IMR-90 (cell line): ENCODE results near the gene NEURL1B. TPM values are rescaled to one million over a fixed set of nuclear protein-coding genes. Genes with fewer than 3 reads are reported as not detected.

Source experiments
- ATAC-seq: fragments of 200-7000 bp; cut with Tn5 transposase; 2 replicates; pipeline ENCODE4 v1.9.1; 2020; ENCODE audit warnings: low read depth, mild to moderate bottlenecking, moderate library complexity
- BruUV-seq: library from RNA; stranded (reverse); fragments of 400-500 nt; replicated peaks from 2 replicates; lab custom pipeline; 2021; lab: Mats Ljungman, UMichigan
- CTCF ChIA-PET: fragments of 300-600 bp; formaldehyde crosslinking; extraction: SDS; loops from one replicate; lab custom pipeline; 2021; ENCODE audit warnings: antibody characterized with exemption; lab: Yijun Ruan, JAX
- POLR2A ChIA-PET: fragments of 300-600 bp; sonication (Branson Sonifier 250); formaldehyde crosslinking; loops from one replicate; lab custom pipeline; 2022; ENCODE audit warnings: antibody characterized with exemption; ENCODE audit not compliant: unreplicated experiment; lab: Charles Lee
- DNase-seq: peaks from one replicate; pipeline ENCODE4 v3.0.0; 2013
- H2AFZ ChIP-seq: replicated peaks from 2 replicates; pipeline ENCODE3; 2013; ENCODE audit warnings: low read length, mild to moderate bottlenecking; ENCODE audit not compliant: poor library complexity
- H2AK5ac ChIP-seq: 2 replicates; pipeline ENCODE4 v1.6.1; 2013; ENCODE audit warnings: low read depth, low read length, inconsistent platforms
- H2AK9ac ChIP-seq: replicated peaks from 2 replicates; pipeline ENCODE3; 2013; ENCODE audit warnings: mild to moderate bottlenecking, low read depth, low read length, moderate library complexity; ENCODE audit not compliant: poor library complexity
- H2BK120ac ChIP-seq: 2 replicates; pipeline ENCODE4 v1.6.1; 2013; ENCODE audit warnings: low read depth, low read length, inconsistent platforms
- H2BK15ac ChIP-seq: 3 replicates; pipeline ENCODE4 v1.6.1; 2013; ENCODE audit warnings: low read depth, low read length, inconsistent platforms
- H2BK20ac ChIP-seq: 2 replicates; pipeline ENCODE4 v1.6.1; 2013; ENCODE audit warnings: low read depth, mild to moderate bottlenecking, inconsistent platforms, low read length, moderate library complexity
- H2BK5ac ChIP-seq: 2 replicates; pipeline ENCODE4 v1.6.1; 2013; ENCODE audit warnings: mild to moderate bottlenecking, low read depth, low read length, inconsistent platforms; ENCODE audit not compliant: poor library complexity, severe bottlenecking
- H3K14ac ChIP-seq: replicated peaks from 2 replicates; pipeline ENCODE4 v1.6.1; 2013; ENCODE audit warnings: low read depth, low read length, inconsistent platforms
- H3K18ac ChIP-seq: 2 replicates; pipeline ENCODE4 v1.6.1; 2013; ENCODE audit warnings: low read depth, low read length, control low read depth
- H3K23ac ChIP-seq: 2 replicates; pipeline ENCODE4 v1.6.1; 2013; ENCODE audit warnings: low read depth, low read length, inconsistent platforms
- H3K27ac ChIP-seq: 2 replicates; pipeline ENCODE4 v1.5.1; 2013; ENCODE audit warnings: mild to moderate bottlenecking, control low read depth, low read length; ENCODE audit not compliant: insufficient read depth
- H3K27me3 ChIP-seq: 2 replicates; pipeline ENCODE4 v1.6.1; 2013; ENCODE audit warnings: low read length; ENCODE audit not compliant: control insufficient read depth, insufficient read depth
- H3K36me3 ChIP-seq: 2 replicates; pipeline ENCODE4 v1.6.1; 2013; ENCODE audit warnings: low read length, mixed read lengths; ENCODE audit not compliant: control insufficient read depth, insufficient read depth
- H3K4ac ChIP-seq: 2 replicates; pipeline ENCODE4 v1.6.1; 2013; ENCODE audit warnings: low read depth, low read length, inconsistent platforms
- H3K4me1 ChIP-seq: 2 replicates; pipeline ENCODE4 v1.6.1; 2013; ENCODE audit warnings: low read length, mixed read lengths; ENCODE audit not compliant: control insufficient read depth, insufficient read depth
- H3K4me2 ChIP-seq: 2 replicates; pipeline ENCODE4 v1.6.1; 2013; ENCODE audit warnings: low read depth, mild to moderate bottlenecking, control low read depth, low read length, moderate library complexity
- H3K4me3 ChIP-seq: 2 replicates; pipeline ENCODE4 v1.5.1; 2013; ENCODE audit warnings: low read depth, mild to moderate bottlenecking, control low read depth, low read length, moderate library complexity; ENCODE audit not compliant: insufficient read depth
- H3K56ac ChIP-seq: 2 replicates; pipeline ENCODE4 v1.6.1; 2013; ENCODE audit warnings: low read length, inconsistent platforms; ENCODE audit not compliant: insufficient read depth; ENCODE audit errors: extremely low read depth
- H3K79me1 ChIP-seq, 2 experiments: 2 replicates each; pipeline ENCODE4 v1.6.1; 2013; ENCODE audit warnings: low read length in 2 of 2, inconsistent platforms in 1 of 2, low read depth in 1 of 2
- H3K9ac ChIP-seq: 2 replicates; pipeline ENCODE4 v1.6.1; 2013; ENCODE audit warnings: low read depth, low read length, control low read depth
- H3K9me1 ChIP-seq: 2 replicates; pipeline ENCODE4 v1.6.1; 2013; ENCODE audit warnings: low read length, inconsistent platforms; ENCODE audit not compliant: insufficient read depth
- H3K9me3 ChIP-seq: 2 replicates; pipeline ENCODE4 v1.6.1; 2013; ENCODE audit warnings: low read length; ENCODE audit not compliant: control insufficient read depth, insufficient read depth
- H4K20me1 ChIP-seq: 2 replicates; pipeline ENCODE4 v1.6.1; 2013; ENCODE audit warnings: low read length, inconsistent platforms; ENCODE audit not compliant: insufficient read depth
- H4K5ac ChIP-seq: 2 replicates; pipeline ENCODE4 v1.6.1; 2013; ENCODE audit warnings: mild to moderate bottlenecking, low read depth, low read length, control low read depth
- H4K8ac ChIP-seq, 2 experiments: 2 replicates each; pipeline ENCODE4 v1.6.1; 2013; ENCODE audit warnings: low read depth in 2 of 2, low read length in 2 of 2, control low read depth in 1 of 2, inconsistent platforms in 1 of 2
- H4K91ac ChIP-seq: 2 replicates; pipeline ENCODE4 v1.6.1; 2013; ENCODE audit warnings: low read depth, low read length, inconsistent platforms; ENCODE audit not compliant: insufficient read depth
- BHLHE40 ChIP-seq: fragments of 150-350 bp; IDR thresholded peaks from 2 replicates; pipeline ENCODE4 v1.6.1; 2016; ENCODE audit warnings: mild to moderate bottlenecking, low read depth, low read length
- FOS ChIP-seq: fragments of 150-350 bp; IDR thresholded peaks from 2 replicates; pipeline ENCODE4 v1.6.1; 2016; ENCODE audit warnings: low read depth, low read length
- MAFK ChIP-seq: IDR thresholded peaks from 2 replicates; pipeline ENCODE4 v1.6.1; 2012; ENCODE audit warnings: low read depth, low read length, improper control_type of control experiment
- MAZ ChIP-seq: IDR thresholded peaks from 2 replicates; pipeline ENCODE4 v1.6.1; 2012; ENCODE audit warnings: low read depth, mild to moderate bottlenecking, low read length, improper control_type of control experiment, moderate library complexity, borderline replicate concordance
- RAD21 ChIP-seq: IDR thresholded peaks from 2 replicates; pipeline ENCODE4 v1.6.1; 2012; ENCODE audit warnings: low read length, improper control_type of control experiment
- RCOR1 ChIP-seq: IDR thresholded peaks from 2 replicates; pipeline ENCODE4 v1.6.1; 2012; ENCODE audit warnings: mild to moderate bottlenecking, low read length, improper control_type of control experiment; ENCODE audit not compliant: insufficient replicate concordance
- SMC3 ChIP-seq: fragments of 150-350 bp; IDR thresholded peaks from 2 replicates; pipeline ENCODE4 v1.6.1; 2016; ENCODE audit warnings: low read depth, mild to moderate bottlenecking, antibody characterized with exemption, low read length, moderate library complexity
- WGBS, 2 experiments: methylation state at CpG; one replicate each; pipeline versions ENCODE4 v1.1.5 to v1.1.7; 2013; ENCODE audit warnings: missing lambda C conversion rate in 2 of 2; ENCODE audit not compliant: insufficient read length in 1 of 2; ENCODE audit errors: extremely low coverage in 2 of 2; 5-methylcytosine and 5-hydroxymethylcytosine counted together
- dilution Hi-C: fragments of 300-500 bp; cut with HindIII; formaldehyde crosslinking; loops from one replicate; pipeline ENCODE4 v1.14.3; 2018; ENCODE audit warnings: low sequenced_read_pairs; ENCODE audit not compliant: unreplicated experiment
- in situ Hi-C: fragments of 300-500 bp; cut with MboI; formaldehyde crosslinking; loops from 3 replicates; pipeline ENCODE4 v1.14.3; 2019; ENCODE audit warnings: low sequenced_read_pairs, inconsistent platforms, mixed read lengths
- intact Hi-C: fragments of 100-400 bp; cut with micrococcal nuclease; formaldehyde crosslinking; loops from 2 replicates; pipeline ENCODE4 v1.10.0; 2022
- polyA plus RNA-seq, 3 experiments: library from polyadenylated mRNA; depleted of rRNA; stranded (reverse); fragments of >200 nt; gene quantifications; 2 replicates each; pipeline ENCODE4 v1.2.3, GENCODE V29; 2012; ENCODE audit warnings: low replicate concordance in 1 of 3
- total RNA-seq: library from RNA; depleted of rRNA; stranded (reverse); fragments of >200 nt; gene quantifications from 2 replicates; pipeline ENCODE4 v1.2.3, GENCODE V29; 2012
- TF ChIP-seq, protein P1 (sequence below): fragments of 150-350 bp; IDR thresholded peaks from 2 replicates; pipeline ENCODE4 v1.6.1; 2017; ENCODE audit warnings: mild to moderate bottlenecking, antibody characterized with exemption, low read length, low read depth
- TF ChIP-seq, protein P2 (sequence below): fragments of 150-350 bp; IDR thresholded peaks from 2 replicates; pipeline ENCODE4 v1.6.1; 2016; ENCODE audit warnings: low read depth, mild to moderate bottlenecking, low read length, moderate library complexity, borderline replicate concordance
- TF ChIP-seq, protein P3 (sequence below): conservative IDR thresholded peaks from 2 replicates; pipeline ENCODE4 v1.5.1; 2012; ENCODE audit warnings: mild to moderate bottlenecking, low read depth, low read length, improper control_type of control experiment

The NEURL1B gene
- total and polyA plus RNA-seq, 2 of the 4 experiments (the other 2 are of a cell fraction): 1.8 to 2.8 TPM

DNA sequence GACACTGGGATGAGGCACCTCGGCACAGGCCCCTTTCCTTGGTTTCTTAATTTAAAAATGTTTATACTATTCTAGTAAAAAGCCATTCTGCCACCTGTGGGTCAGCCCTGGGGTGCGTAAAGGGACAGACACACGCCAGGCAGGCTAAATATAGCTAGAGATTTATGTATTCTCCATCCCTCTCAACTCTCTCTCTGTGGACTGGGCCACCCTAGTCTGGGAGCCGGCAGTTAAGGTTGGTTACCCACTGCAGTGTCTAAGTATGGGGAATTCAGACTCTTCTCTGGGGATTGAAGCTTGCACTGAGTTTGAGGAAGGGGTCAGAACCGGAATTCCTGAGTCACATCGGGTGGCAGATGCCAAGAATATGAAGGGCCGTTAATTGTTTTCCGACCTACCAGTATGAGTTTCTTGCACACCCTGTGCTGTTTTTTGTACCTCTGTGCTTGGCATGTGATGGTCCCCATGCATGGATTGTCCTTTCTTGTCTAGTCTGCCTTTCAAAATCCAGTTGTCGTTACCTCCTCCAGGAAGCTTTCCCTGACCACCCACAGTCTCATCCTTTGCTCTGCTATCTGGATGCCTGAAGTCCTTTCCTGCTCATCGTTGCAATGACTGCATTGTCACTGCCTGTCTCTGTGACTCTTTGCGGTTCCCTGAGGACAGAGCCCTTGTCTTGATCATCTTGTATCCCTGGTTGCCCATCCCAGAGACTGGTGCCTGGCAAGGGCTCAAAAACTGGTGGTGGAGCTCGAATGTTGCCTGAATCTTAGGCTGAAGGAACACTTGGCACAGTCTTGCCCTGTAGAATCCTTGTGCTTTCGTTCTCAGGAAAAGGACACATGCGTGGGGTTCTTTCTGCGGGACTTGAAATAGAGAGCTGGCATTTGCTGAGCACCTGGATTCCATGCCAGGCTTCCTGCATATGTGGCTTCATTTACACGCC is 2.1 kb downstream of the NEURL1B start:
- no TSS peak for BruUV-seq
- Histone ChIP-seq H3K23ac (no peak overlapping the region), H3K4me3 (no peak overlapping the region), H2BK120ac (no peak overlapping the region), H3K36me3 (peaks cover 4% of the 10 kb centered on the region; the same call in 1 of the 2 replicates), H3K9me3 (no peaks in the 10 kb centered on the region), H4K20me1 (no peaks in the 10 kb centered on the region), H4K91ac (no peak overlapping the region), H2BK15ac (no peak overlapping the region), H4K8ac (no peak overlapping the region), H3K56ac (no peak overlapping the region), H2AK9ac (no peak overlapping the region), H3K9ac (no peak overlapping the region), H3K79me1 (peaks cover 26 to 59% of the 10 kb centered on the region in 2 experiments), H3K4me2 (no peak overlapping the region; the same call in 1 of the 2 replicates), H3K4ac (no peak overlapping the region), H3K4me1 (peaks cover 5% of the 10 kb centered on the region; the same call in 1 of the 2 replicates), H3K18ac (no peak overlapping the region; the same call in 1 of the 2 replicates), H3K27ac (no peak overlapping the region), H3K9me1 (peaks cover 10% of the 10 kb centered on the region; the same call in 1 of the 2 replicates), H2AFZ (no peak overlapping the region), H2AK5ac (no peak overlapping the region; the same call in 1 of the 2 replicates), H3K27me3 (0 out of 2 replicates have a peak, but pooled peaks cover 2% of the 10 kb centered on the region), H2BK20ac (no peak overlapping the region; the same call in 1 of the 2 replicates), H4K5ac (no peak overlapping the region), H3K14ac (no peak overlapping the region), H2BK5ac (no peak overlapping the region)
- dilution Hi-C loops (no loop called here), in situ Hi-C loops (no loop called here), intact Hi-C loops (loop anchor here (1.0 kb wide), 1 partner anchor 55 kb away; no protein-coding TSS in a partner anchor)
- CTCF ChIA-PET: interaction anchor here (0.6 kb wide), 1 partner anchor 29 kb away, joined by 3 read pairs; no protein-coding TSS in a partner anchor
- DNase-seq (no peak), ATAC-seq (no peak)
- WGBS, 2 experiments: 71% methylated on average over 5 of the region's 16 CpGs; no CpG with 5 or more reads in 1 of the 2 experiments
- TF ChIP-seq, protein P1, sequence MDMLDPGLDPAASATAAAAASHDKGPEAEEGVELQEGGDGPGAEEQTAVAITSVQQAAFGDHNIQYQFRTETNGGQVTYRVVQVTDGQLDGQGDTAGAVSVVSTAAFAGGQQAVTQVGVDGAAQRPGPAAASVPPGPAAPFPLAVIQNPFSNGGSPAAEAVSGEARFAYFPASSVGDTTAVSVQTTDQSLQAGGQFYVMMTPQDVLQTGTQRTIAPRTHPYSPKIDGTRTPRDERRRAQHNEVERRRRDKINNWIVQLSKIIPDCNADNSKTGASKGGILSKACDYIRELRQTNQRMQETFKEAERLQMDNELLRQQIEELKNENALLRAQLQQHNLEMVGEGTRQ: no peak
- TF ChIP-seq FOS (no peak), RAD21 (no peak), RCOR1 (no peak), BHLHE40 (no peak), SMC3 (no peak), MAFK (no peak), MAZ (no peak)
- TF ChIP-seq, protein P2, sequence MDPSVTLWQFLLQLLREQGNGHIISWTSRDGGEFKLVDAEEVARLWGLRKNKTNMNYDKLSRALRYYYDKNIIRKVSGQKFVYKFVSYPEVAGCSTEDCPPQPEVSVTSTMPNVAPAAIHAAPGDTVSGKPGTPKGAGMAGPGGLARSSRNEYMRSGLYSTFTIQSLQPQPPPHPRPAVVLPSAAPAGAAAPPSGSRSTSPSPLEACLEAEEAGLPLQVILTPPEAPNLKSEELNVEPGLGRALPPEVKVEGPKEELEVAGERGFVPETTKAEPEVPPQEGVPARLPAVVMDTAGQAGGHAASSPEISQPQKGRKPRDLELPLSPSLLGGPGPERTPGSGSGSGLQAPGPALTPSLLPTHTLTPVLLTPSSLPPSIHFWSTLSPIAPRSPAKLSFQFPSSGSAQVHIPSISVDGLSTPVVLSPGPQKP: no peak
- TF ChIP-seq, protein P3, sequence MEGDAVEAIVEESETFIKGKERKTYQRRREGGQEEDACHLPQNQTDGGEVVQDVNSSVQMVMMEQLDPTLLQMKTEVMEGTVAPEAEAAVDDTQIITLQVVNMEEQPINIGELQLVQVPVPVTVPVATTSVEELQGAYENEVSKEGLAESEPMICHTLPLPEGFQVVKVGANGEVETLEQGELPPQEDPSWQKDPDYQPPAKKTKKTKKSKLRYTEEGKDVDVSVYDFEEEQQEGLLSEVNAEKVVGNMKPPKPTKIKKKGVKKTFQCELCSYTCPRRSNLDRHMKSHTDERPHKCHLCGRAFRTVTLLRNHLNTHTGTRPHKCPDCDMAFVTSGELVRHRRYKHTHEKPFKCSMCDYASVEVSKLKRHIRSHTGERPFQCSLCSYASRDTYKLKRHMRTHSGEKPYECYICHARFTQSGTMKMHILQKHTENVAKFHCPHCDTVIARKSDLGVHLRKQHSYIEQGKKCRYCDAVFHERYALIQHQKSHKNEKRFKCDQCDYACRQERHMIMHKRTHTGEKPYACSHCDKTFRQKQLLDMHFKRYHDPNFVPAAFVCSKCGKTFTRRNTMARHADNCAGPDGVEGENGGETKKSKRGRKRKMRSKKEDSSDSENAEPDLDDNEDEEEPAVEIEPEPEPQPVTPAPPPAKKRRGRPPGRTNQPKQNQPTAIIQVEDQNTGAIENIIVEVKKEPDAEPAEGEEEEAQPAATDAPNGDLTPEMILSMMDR: no peak
- POLR2A ChIA-PET: no interaction called here
